ENCODE data around the gene ECI1.

- TF ChIP-seq CTCF (IDR thresholded peaks at IDR 0.05) (no peak), POLR2A (IDR thresholded peaks at IDR 0.05) (no peak)
Measured at GRCh38 chr16:2210386-2211365, 40.7 kb downstream of the ECI1 start, which contains the start of gene BRICD5.
